ENCODE data around the gene KLF5.
"Not testable (repeated sequence)": the region's sequence is repeated elsewhere in the genome, so short reads cannot be mapped to it uniquely, and the experiment has no call there.

DNA sequence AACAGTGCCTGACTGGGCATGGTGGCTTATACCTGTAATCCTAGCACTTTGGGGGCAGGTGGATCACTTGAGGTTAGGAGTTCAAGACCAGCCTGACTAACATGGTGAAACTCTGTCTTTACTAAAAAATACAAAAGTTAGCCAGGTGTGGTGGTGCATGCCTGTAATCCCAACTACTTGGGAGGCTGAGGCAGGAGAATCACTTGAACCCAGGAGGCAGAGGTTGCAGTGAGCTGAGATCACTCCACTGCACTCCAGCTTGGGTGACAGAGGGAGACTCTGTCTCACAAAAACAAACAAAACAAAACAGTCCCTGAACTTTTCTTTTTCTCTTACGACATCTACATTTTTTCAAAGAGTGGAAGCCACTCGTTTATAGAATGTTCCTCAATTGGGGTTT lies 10.2 kb upstream of the KLF5 start:
- not testable (repeated sequence) for TF ChIP-seq CTCF (conservative IDR thresholded peaks at IDR 0.05); EZH2 (IDR thresholded peaks at IDR 0.05; ENCODE audit: low read depth)
